Gastrocnemius medialis (tissue), 4 donors: Measurements from ENCODE around the gene CYSLTR2.

Experiments
- POLR2A ChIP-seq, 2 donors: fragments of 450-650 bp; IDR thresholded peaks; one replicate each; pipeline ENCODE4 v1.6.1; 2017; ENCODE audit warnings: antibody characterized with exemption in 2 of 2, mild to moderate bottlenecking in 2 of 2, moderate library complexity in 2 of 2
- TF ChIP-seq, protein P1 (sequence below), 5 experiments: fragments of 450-650 bp in 3 of 5; fragments of 200-600 bp in 2 of 5; sonication (generic) in 2 of 5; IDR thresholded peaks in 4 of 5; conservative IDR thresholded peaks in 1 of 5; 1 replicate in 4 of 5; 2 replicates in 1 of 5; pipeline ENCODE4 v1.5.1; 2016 to 2019; ENCODE audit warnings: antibody characterized with exemption in 5 of 5, mild to moderate bottlenecking in 3 of 5, moderate library complexity in 3 of 5

DNA sequence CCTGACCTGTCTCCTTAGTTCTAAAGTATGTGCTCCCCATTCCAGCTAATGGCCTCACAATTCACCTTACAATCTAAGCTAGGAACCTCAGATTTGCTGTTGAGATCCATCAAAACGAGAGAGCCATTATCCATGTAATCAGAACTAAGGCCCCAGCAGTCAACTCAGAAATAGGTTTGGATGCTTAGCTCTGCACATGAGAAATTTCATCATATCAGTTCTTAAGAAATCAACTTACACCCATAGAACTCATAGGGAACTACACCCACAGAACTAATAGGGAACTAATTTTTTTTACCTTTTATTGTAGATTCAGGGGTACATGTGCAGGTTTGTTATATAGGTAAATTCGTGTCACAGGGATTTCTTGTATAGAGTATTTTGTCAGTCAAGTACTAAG lies 28.7 kb downstream of the CYSLTR2 start:
- TF ChIP-seq, protein P1, sequence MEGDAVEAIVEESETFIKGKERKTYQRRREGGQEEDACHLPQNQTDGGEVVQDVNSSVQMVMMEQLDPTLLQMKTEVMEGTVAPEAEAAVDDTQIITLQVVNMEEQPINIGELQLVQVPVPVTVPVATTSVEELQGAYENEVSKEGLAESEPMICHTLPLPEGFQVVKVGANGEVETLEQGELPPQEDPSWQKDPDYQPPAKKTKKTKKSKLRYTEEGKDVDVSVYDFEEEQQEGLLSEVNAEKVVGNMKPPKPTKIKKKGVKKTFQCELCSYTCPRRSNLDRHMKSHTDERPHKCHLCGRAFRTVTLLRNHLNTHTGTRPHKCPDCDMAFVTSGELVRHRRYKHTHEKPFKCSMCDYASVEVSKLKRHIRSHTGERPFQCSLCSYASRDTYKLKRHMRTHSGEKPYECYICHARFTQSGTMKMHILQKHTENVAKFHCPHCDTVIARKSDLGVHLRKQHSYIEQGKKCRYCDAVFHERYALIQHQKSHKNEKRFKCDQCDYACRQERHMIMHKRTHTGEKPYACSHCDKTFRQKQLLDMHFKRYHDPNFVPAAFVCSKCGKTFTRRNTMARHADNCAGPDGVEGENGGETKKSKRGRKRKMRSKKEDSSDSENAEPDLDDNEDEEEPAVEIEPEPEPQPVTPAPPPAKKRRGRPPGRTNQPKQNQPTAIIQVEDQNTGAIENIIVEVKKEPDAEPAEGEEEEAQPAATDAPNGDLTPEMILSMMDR (IDR thresholded peaks at IDR 0.05 in 4 of 5, conservative IDR thresholded peaks at IDR 0.05 in 1 of 5), result no peak
- no peak for TF ChIP-seq POLR2A (IDR thresholded peaks at IDR 0.05)
